ENCODE data around the gene RPL29. TPM values are rescaled to one million over a fixed set of nuclear protein-coding genes. Genes with fewer than 3 reads are reported as not detected.

The RPL29 gene
- total and polyA plus RNA-seq, 2 donors (not counting 3 experiments of a cell fraction or from before 2014, with no cell fraction given): 1,236 to 2,177 TPM

DNA sequence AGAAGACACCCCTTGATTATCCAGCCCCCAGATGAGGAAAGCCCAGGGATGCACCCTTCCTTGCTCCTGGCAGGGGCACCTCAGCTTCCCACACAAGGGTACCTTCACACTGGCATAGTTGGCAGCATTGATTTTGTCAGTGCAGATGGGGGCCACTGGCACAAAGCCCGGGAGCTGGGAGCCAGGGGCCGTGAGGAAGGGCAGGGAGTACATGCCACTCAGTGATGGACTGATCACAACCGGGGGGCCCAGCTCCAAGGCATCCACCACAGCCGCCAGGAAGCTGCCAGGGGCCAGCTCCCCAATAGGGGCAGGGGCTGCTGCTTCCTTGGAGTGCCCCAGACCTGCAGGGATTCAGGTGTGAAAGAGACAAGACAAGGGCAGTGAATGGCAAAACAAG is 25.9 kb downstream of the RPL29 start:
- Histone ChIP-seq H4K20me1 (replicated peaks; ENCODE audit: control insufficient read depth, extremely low read depth, insufficient read depth, low read length) (no peaks in the 10 kb centered on the region), H3K27ac (ENCODE audit: insufficient read depth, low read depth, low read length) (no peak overlapping the region), H3K9me1 (replicated peaks; ENCODE audit: control insufficient read depth, extremely low read depth, insufficient read depth, low read length) (no peaks in the 10 kb centered on the region), H3K4me2 (ENCODE audit: insufficient read depth, low read length) (no peak overlapping the region), H3K79me2 (ENCODE audit: control insufficient read depth, insufficient read depth, low read length) (no peaks in the 10 kb centered on the region), H3K4me1 (ENCODE audit: control insufficient read depth, extremely low read depth, insufficient read depth, low read length) (peaks cover 18% of the 10 kb centered on the region), H3K9me3 (replicated peaks; ENCODE audit: control insufficient read depth, insufficient read depth, low read length) (no peaks in the 10 kb centered on the region), H3K9ac (replicated peaks; ENCODE audit: extremely low read depth, insufficient read depth, low read length) (no peak overlapping the region), H3K4me3 (replicated peaks in 1 of 3; ENCODE audit: insufficient read depth in 1 of 3, low read depth in 1 of 3, low read length in 3 of 3) (no peak overlapping the region), H2AFZ (ENCODE audit: low read depth, low read length) (no peak overlapping the region), H3K27me3 (ENCODE audit: control insufficient read depth in 2 of 2, insufficient read depth in 2 of 2, low read length in 2 of 2) (no peaks in the 10 kb centered on the region), H3K36me3 (ENCODE audit: control insufficient read depth in 2 of 2, extremely low read depth in 1 of 2, insufficient read depth in 2 of 2, low read length in 2 of 2) (no peaks in the 10 kb centered on the region)
- dilution Hi-C loops (cut with MboI; ENCODE audit: extremely low pct_ligation_motif_present, low sequenced_read_pairs): no loop called here
- BruUV-seq (replicated peaks): no TSS peak
- intact Hi-C loops (cut with micrococcal nuclease): no loop called here
- DNase-seq (ENCODE audit: low read depth, low spot score): no peak
- ChIA-PET CTCF (interaction anchor here (1.6 to 3.5 kb wide), 3 partner anchors 12 to 27 kb away, joined by 9 to 14 read pairs (median 13); partner anchors contain the start of genes ACY1, PARP3 and RRP9), POLR2A (no interaction called here)
- FAIRE-seq: no peak
- TF ChIP-seq, protein P1, sequence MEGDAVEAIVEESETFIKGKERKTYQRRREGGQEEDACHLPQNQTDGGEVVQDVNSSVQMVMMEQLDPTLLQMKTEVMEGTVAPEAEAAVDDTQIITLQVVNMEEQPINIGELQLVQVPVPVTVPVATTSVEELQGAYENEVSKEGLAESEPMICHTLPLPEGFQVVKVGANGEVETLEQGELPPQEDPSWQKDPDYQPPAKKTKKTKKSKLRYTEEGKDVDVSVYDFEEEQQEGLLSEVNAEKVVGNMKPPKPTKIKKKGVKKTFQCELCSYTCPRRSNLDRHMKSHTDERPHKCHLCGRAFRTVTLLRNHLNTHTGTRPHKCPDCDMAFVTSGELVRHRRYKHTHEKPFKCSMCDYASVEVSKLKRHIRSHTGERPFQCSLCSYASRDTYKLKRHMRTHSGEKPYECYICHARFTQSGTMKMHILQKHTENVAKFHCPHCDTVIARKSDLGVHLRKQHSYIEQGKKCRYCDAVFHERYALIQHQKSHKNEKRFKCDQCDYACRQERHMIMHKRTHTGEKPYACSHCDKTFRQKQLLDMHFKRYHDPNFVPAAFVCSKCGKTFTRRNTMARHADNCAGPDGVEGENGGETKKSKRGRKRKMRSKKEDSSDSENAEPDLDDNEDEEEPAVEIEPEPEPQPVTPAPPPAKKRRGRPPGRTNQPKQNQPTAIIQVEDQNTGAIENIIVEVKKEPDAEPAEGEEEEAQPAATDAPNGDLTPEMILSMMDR (IDR thresholded peaks at IDR 0.05; ENCODE audit: extremely low read depth in 1 of 2, insufficient read depth in 1 of 2, low read depth in 1 of 2, low read length in 2 of 2): no peak
- TF ChIP-seq EZH2 (IDR thresholded peaks at IDR 0.05; ENCODE audit: borderline replicate concordance, low read depth, low read length, severe bottlenecking): no peak
- TF ChIP-seq, protein P2, sequence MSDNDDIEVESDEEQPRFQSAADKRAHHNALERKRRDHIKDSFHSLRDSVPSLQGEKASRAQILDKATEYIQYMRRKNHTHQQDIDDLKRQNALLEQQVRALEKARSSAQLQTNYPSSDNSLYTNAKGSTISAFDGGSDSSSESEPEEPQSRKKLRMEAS (IDR thresholded peaks at IDR 0.05; ENCODE audit: insufficient read depth, insufficient read length): no peak
- TF ChIP-seq GATA2 (IDR thresholded peaks at IDR 0.05; ENCODE audit: insufficient read depth, insufficient read length, low read depth, low read length): no peak
- no peak for TF ChIP-seq MYC (IDR thresholded peaks at IDR 0.05; ENCODE audit: low read depth, low read length)
- TF ChIP-seq POLR2A (IDR thresholded peaks at IDR 0.05; ENCODE audit: low read depth, low read length): no peak
- no peak for TF ChIP-seq POLR2AphosphoS5 (IDR thresholded peaks at IDR 0.05; ENCODE audit: insufficient read depth, low read depth, low read length)
- TF ChIP-seq JUN (IDR thresholded peaks at IDR 0.05; ENCODE audit: borderline replicate concordance, insufficient read depth, insufficient read length, low read depth): no peak
- TF ChIP-seq FOS (IDR thresholded peaks at IDR 0.05; ENCODE audit: borderline replicate concordance, insufficient read depth, low read length): no peak

All from endothelial cell of umbilical vein (primary cell).